GM12891 (cell line): Measurements from ENCODE around the gene CTSH.

ENCODE experiments used
- POLR2A ChIP-seq: IDR thresholded peaks from 2 replicates; pipeline ENCODE4 v1.6.1; 2011; ENCODE audit warnings: low read depth, low read length, control low read depth
- POLR2AphosphoS5 ChIP-seq: IDR thresholded peaks from 2 replicates; pipeline ENCODE4 v1.6.1; 2011; ENCODE audit warnings: low read depth, low read length, control low read depth
- SPI1 ChIP-seq: IDR thresholded peaks from 2 replicates; pipeline ENCODE4 v1.6.1; 2011; ENCODE audit warnings: low read depth, low read length, control low read depth
- TAF1 ChIP-seq: IDR thresholded peaks from 2 replicates; pipeline ENCODE4 v1.6.1; 2011; ENCODE audit warnings: low read depth, low read length, control low read depth

GRCh38 chr15:78968539-78969271 lies 23.9 kb upstream of the CTSH start:
- TF ChIP-seq TAF1 = no peak
- TF ChIP-seq POLR2A = no peak
- no peak for TF ChIP-seq POLR2AphosphoS5
- TF ChIP-seq SPI1 = no peak
